Thyroid gland (tissue), 4 donors: ENCODE measurements around the gene TNFRSF25. TPM values are rescaled to one million over a fixed set of nuclear protein-coding genes. Genes with fewer than 3 reads are reported as not detected.
A peak's percentile ranks its signal among the peaks of the same experiment; 100 is the strongest.

ENCODE experiments used
- DNase-seq, 2 donors: peaks; one replicate each; pipeline ENCODE4 v3.0.0-alpha.2; 2019
- H3K27ac ChIP-seq, 3 donors: fragments of 200-600 bp; sonication (generic); 1 replicate in 2 of 3; 2 replicates in 1 of 3; pipeline ENCODE4 v1.5.1; 2016 to 2019; ENCODE audit warnings: mild to moderate bottlenecking in 1 of 3, moderate library complexity in 1 of 3
- H3K27me3 ChIP-seq: fragments of 200-600 bp; sonication (generic); one replicate; pipeline ENCODE4 v1.5.1; 2019
- H3K36me3 ChIP-seq, 2 donors: fragments of 200-600 bp; sonication (generic); one replicate each; pipeline ENCODE4 v1.5.1; 2016 to 2019
- H3K4me1 ChIP-seq, 2 donors: fragments of 200-600 bp; sonication (generic); one replicate each; pipeline ENCODE4 v1.5.1; 2017 to 2019
- H3K4me3 ChIP-seq, 3 donors: fragments of 200-600 bp; sonication (generic); replicated peaks in 1 of 3; 1 replicate in 2 of 3; 2 replicates in 1 of 3; pipeline ENCODE4 v1.5.1; 2016; ENCODE audit warnings: mild to moderate bottlenecking in 1 of 3
- H3K9me3 ChIP-seq: fragments of 200-600 bp; sonication (generic); one replicate; pipeline ENCODE4 v1.5.1; 2017
- POLR2A ChIP-seq, 2 donors: fragments of 450-650 bp; IDR thresholded peaks; one replicate each; pipeline ENCODE4 v1.6.1; 2017; ENCODE audit warnings: antibody characterized with exemption in 2 of 2, mild to moderate bottlenecking in 2 of 2, moderate library complexity in 1 of 2
- WGBS, 2 donors: methylation state at CpG; one replicate each; pipeline ENCODE4 v1.1.5; 2017; 5-methylcytosine and 5-hydroxymethylcytosine counted together
- intact Hi-C: fragments of 100-400 bp; cut with DNase I; formaldehyde crosslinking; loops from one replicate; pipeline ENCODE4 v1.15.1; 2023
- total RNA-seq, 4 donors: library from RNA; depleted of rRNA; stranded (reverse); fragments of >200 nt; gene quantifications; one replicate each; pipeline ENCODE4 v1.2.3, GENCODE V29; 2016
- TF ChIP-seq, protein P1 (sequence below), 6 experiments: fragments of 200-600 bp in 3 of 6; fragments of 450-650 bp in 3 of 6; sonication (generic) in 3 of 6; IDR thresholded peaks; one replicate each; pipeline ENCODE4 v1.5.1; 2016 to 2019; ENCODE audit warnings: antibody characterized with exemption in 6 of 6, mild to moderate bottlenecking in 2 of 6, inconsistent platforms in 1 of 6, moderate library complexity in 1 of 6

Gene TNFRSF25
- total RNA-seq, 4 donors from 2014 or later, result 2.2 to 18.9 (median 10.7) TPM

DNA sequence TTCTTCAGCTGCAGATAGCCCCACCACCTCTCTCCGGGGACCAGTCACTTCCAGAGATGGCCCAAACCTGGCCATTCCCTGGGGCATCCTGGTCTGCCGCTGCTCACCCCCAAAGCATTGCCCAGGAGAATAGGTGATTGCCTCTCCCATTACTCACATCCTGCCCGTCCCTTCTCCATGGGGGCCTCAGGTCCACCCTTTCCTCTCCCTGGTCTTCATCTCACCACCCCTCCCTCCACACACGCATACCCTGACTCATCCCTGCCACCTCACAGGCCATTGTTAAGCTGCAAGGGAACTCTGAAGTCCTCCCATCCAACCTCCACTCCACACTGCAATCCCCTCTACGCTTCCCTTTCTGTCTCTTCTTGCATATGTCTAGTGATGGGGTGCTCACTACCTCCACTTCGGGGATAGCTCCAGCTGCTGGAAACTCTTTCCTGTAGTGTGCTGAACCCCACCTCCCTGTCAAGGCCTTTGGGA is 25.5 kb upstream of the TNFRSF25 start, which contains the start of gene PLEKHG5:
TSS of gene PLEKHG5 (minus strand) at position 188 of the 483 bp plus-strand sequence. CDS start 14,096 bp downstream, outside the sequence.
- 67 to 71% methylated on average over 6 of the region's 6 CpGs for WGBS, 2 donors
- no peak for TF ChIP-seq POLR2A (IDR thresholded peaks at IDR 0.05)
- TF ChIP-seq, protein P1, sequence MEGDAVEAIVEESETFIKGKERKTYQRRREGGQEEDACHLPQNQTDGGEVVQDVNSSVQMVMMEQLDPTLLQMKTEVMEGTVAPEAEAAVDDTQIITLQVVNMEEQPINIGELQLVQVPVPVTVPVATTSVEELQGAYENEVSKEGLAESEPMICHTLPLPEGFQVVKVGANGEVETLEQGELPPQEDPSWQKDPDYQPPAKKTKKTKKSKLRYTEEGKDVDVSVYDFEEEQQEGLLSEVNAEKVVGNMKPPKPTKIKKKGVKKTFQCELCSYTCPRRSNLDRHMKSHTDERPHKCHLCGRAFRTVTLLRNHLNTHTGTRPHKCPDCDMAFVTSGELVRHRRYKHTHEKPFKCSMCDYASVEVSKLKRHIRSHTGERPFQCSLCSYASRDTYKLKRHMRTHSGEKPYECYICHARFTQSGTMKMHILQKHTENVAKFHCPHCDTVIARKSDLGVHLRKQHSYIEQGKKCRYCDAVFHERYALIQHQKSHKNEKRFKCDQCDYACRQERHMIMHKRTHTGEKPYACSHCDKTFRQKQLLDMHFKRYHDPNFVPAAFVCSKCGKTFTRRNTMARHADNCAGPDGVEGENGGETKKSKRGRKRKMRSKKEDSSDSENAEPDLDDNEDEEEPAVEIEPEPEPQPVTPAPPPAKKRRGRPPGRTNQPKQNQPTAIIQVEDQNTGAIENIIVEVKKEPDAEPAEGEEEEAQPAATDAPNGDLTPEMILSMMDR (IDR thresholded peaks at IDR 0.05), result no peak
- no peaks in the 10 kb centered on the region for H3K36me3 ChIP-seq
- peak within 1 kb of the TSS in 2 of 3 donors; percentile 40 to 61 for H3K27ac ChIP-seq
- H3K27me3 ChIP-seq, result no peaks in the 10 kb centered on the region
- DNase-seq, result no peak
- peak within 1 kb of the TSS; percentile 25 to 50 (median 40) for H3K4me3 ChIP-seq
- peaks cover 13 to 41% of the 10 kb centered on the region in 2 donors for H3K4me1 ChIP-seq
- H3K9me3 ChIP-seq, result no peaks in the 10 kb centered on the region
- intact Hi-C loops, result no loop called here

DNA sequence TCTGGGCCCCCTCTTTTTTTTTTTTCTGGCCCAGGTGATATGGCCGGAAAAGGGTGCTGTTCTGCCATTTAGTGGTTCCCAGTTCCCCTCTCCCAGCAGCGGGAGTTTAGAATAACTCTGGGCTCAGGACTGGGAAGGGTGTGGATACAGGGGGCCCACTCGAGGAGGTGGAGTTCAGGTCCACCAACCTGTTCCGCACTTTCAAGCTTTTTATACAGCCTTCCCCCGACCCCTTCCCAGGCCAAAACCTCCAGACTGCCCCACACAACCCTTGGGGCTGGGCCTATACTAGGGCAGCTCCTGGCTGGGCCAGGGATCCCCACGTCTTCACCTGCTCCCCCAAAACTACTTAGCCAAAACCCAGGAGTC is 25.1 kb upstream of the TNFRSF25 start:
- H3K4me1 ChIP-seq, result peaks cover 10 to 40% of the 10 kb centered on the region in 2 donors
- H3K9me3 ChIP-seq, result no peaks in the 10 kb centered on the region
- H3K27ac ChIP-seq, result peak overlapping the region in 2 of 3 donors; percentile 40 to 61
- no peaks in the 10 kb centered on the region for H3K27me3 ChIP-seq
- no peak for DNase-seq
- TF ChIP-seq, protein P1 (IDR thresholded peaks at IDR 0.05), result no peak
- TF ChIP-seq POLR2A (IDR thresholded peaks at IDR 0.05), result no peak
- intact Hi-C loops, result no loop called here
- H3K36me3 ChIP-seq, result no peaks in the 10 kb centered on the region
- peak overlapping the region; percentile 25 to 50 (median 40) for H3K4me3 ChIP-seq
- 13 to 23% methylated on average over 6 of the region's 6 CpGs for WGBS, 2 donors

DNA sequence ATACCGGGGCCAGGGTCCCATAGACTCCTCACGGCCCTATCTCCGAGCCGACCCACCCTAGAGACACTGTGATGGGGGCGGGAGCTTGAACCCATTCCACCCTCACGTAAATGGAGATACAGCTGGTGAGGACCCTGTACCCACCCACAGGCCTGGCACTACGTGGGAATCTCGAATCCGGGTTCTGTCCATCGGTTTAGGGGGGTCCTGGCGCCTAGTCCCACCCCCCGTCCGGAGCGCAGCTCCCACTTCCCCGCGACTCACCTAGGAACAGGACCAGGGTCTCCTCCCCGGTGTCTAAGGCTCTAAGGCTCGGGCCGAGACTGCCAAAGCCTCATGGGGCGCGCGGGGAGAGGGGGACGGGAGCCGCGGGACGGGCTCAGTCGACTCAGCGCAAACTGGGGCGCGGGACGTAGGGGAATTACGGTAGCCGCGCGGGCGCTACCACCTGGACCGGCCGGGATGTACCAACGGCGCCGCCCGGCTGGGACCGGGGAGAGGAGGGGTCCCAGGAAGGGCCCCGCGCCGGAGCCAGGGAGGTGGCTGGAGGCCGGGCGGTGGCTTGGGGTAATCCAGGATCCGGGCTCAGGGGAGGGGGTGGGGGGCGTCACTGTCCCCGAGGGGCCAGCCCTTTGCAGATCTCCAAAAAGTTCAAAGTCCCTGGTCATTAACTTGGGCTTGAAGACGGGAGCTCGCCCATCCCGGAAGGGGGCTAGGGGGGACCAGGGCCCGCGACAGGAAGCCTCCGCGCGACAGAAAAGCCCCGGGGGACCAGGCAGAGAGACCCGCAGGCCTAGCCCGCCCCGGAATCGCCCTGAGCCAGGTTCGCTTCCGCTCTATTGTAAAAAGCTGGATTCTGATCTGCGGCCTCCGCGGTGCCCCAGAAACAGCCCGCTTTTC is 24.5 kb upstream of the TNFRSF25 start:
- Histone ChIP-seq H3K9me3 (no peaks in the 10 kb centered on the region), H3K36me3 (no peaks in the 10 kb centered on the region), H3K27ac (peak overlapping the region in 2 of 3 donors; percentile 40 to 61), H3K4me1 (peaks cover 10 to 40% of the 10 kb centered on the region in 2 donors), H3K27me3 (no peaks in the 10 kb centered on the region), H3K4me3 (peak overlapping the region; percentile 25 to 50 (median 40))
- DNase-seq, result peak; percentile 69 to 74
- TF ChIP-seq, protein P1 (IDR thresholded peaks at IDR 0.05), result peak in 1 of 6 experiments; percentile 12
- peak in 1 of 2 donors; percentile 42 for TF ChIP-seq POLR2A (IDR thresholded peaks at IDR 0.05)
- 1 to 3% methylated on average over 10 to 16 of the region's 70 CpGs for WGBS, 2 donors
- intact Hi-C loops, result no loop called here

DNA sequence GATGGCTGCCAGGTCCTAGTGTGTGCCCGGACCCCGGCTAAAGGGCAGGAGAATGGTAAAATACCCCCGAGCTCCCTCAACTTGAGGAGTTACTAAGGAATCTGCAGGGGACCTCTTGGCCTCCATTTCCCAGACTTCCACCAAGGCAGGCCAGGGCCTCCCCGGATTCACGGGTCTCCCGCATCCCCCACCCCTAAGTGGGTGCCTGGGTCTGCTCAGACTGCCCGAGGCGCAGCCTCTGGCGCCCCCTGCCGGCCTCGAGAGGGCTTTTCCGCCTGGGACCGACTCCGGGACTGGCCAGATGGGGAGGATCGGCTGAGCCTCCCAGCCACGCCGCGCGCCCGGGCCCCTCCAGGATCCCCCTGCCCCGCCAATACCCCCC is 23.8 kb upstream of the TNFRSF25 start:
- TF ChIP-seq, protein P1 (IDR thresholded peaks at IDR 0.05), result peak; percentile 57 to 97 (median 80)
- TF ChIP-seq POLR2A (IDR thresholded peaks at IDR 0.05), result no peak
- peaks cover 10 to 46% of the 10 kb centered on the region in 2 donors for H3K4me1 ChIP-seq
- H3K9me3 ChIP-seq, result no peaks in the 10 kb centered on the region
- no peaks in the 10 kb centered on the region for H3K36me3 ChIP-seq
- WGBS, 2 donors, result 9 to 23% methylated on average over 10 to 11 of the region's 21 CpGs
- no peak overlapping the region for H3K27ac ChIP-seq
- peak overlapping the region; percentile 25 to 50 (median 40) for H3K4me3 ChIP-seq
- peak; percentile 59 to 65 for DNase-seq
- peaks cover 3% of the 10 kb centered on the region for H3K27me3 ChIP-seq
- intact Hi-C loops, result loop anchor here (5.0 kb wide), 1 partner anchor 158 kb away; no protein-coding TSS in a partner anchor
